GM10266 (cell line): ENCODE results near the gene BLOC1S4.

Source experiments
- DNase-seq: peaks from one replicate; pipeline ENCODE4 v3.0.0; 2012; ENCODE audit errors: extremely low spot score
- CTCF ChIP-seq: IDR thresholded peaks from 2 replicates; pipeline ENCODE4 v1.5.1; 2012; ENCODE audit warnings: mild to moderate bottlenecking, low read depth; ENCODE audit not compliant: control insufficient read depth, insufficient read depth; ENCODE audit errors: missing control alignments

BLOC1S4 gene

GRCh38 chr4:6747294-6748051 lies 31.5 kb downstream of the BLOC1S4 start:
- no peak for DNase-seq

DNA sequence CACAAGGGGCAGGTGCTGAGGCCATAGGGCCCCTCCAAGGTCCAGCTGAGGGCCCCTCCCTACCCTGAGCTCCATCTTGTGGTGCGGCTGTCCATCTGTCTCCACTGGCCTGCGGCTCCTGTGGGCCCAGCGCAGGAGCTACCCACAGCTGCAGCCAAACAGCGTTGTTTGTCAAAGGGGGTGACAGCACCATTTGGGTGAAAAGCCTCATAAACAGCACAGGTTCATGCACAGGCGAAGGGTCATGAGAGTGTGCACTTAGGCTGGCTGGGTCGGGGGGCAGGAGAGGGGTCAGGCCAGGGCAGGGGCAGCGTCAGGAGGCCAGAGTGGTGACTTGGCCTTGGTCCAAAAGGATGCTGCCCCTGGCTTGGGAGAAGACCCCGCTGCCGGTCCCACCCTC lies 32.3 kb downstream of the BLOC1S4 start:
- no peak for DNase-seq
- TF ChIP-seq CTCF = no peak

More at GRCh38 chr4:6747294-6748051, 31.5 kb downstream of the BLOC1S4 start:
- TF ChIP-seq CTCF = no peak

DNA sequence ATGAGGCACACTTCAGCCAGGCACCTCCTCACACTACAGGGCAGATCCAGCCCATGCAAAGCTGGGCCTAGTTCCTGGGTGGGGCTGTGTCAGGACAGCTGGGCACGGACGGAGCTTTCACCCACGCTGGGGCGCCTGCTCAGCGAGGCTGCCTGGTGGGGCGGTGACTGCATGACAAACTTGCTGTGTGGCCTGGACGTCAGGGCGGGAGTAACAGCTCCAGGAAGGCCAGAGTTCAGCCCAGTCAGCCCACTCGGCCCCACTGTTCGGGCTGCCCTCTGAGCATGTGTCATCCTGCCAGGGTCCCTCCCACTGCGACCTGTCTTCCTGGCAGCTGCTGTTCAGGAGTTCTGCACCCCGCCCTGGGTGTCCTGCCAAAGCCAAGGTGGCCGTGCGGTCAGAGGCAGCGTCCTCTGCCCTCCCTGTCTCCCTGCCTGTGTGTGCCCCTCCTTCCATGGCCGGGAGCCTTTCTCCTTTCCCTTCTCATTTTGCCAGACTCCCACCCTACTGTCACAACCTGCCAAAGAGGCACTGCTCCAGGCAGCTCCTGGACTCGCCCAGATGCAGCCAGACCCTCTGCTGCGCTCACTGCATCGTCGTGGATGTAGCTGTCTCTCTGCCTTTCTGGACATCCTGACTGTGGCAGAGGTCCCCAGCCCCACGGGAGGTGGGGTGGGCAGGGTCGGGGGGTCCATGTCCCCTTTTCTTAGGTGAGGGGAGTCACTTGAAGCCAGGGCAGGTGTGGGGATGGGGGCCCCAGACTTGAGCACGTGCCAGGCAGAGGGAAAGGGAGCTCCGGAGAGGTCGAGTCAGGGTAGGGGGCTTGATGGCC lies 33.6 kb downstream of the BLOC1S4 start:
- no peak for DNase-seq
- no peak for TF ChIP-seq CTCF

DNA sequence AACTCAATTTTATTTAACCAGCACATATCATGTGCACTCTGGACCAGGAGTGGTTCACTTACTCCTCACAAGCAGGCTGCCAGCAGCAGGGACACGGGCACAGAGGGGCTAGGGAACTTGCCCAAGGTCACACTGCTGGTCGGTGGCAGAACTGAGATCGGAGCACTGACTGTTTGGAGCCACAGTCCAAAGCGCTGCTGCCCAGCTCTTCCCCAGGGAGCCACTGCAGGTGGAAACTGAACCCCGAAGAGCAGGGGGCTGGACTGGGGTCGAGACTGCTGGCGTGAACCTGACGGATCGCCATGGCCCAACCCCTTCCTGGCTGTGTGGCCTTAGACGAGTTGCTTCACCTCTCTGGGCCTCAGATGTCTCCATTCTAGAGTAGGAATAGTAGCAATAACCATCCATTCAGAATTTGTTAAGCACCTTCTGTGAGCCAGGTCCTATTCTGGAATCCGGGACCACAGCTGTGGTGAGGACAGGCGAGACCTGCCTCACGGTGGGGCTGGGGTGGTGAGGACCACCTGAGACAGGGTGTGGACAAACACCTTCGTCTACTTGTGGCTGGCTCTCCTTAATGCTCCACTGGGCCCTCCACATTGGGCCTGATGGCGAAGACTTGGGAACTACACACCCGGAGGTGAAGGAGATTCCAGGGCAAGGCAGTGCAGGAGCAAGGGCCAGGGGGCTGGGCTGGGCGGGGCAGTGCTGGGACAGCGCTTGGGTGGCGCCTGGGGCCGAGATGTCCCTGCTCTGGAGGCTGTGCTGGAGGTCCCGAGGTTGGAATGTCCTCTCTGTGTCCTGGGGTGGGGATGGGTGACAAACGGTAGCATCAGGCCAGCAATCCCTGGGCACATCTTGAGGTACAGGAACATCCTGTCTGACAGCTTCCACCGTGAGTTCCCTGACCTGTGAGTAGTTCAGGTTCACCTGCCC lies 34.6 kb downstream of the BLOC1S4 start:
- no peak for TF ChIP-seq CTCF
- DNase-seq = no peak

DNA sequence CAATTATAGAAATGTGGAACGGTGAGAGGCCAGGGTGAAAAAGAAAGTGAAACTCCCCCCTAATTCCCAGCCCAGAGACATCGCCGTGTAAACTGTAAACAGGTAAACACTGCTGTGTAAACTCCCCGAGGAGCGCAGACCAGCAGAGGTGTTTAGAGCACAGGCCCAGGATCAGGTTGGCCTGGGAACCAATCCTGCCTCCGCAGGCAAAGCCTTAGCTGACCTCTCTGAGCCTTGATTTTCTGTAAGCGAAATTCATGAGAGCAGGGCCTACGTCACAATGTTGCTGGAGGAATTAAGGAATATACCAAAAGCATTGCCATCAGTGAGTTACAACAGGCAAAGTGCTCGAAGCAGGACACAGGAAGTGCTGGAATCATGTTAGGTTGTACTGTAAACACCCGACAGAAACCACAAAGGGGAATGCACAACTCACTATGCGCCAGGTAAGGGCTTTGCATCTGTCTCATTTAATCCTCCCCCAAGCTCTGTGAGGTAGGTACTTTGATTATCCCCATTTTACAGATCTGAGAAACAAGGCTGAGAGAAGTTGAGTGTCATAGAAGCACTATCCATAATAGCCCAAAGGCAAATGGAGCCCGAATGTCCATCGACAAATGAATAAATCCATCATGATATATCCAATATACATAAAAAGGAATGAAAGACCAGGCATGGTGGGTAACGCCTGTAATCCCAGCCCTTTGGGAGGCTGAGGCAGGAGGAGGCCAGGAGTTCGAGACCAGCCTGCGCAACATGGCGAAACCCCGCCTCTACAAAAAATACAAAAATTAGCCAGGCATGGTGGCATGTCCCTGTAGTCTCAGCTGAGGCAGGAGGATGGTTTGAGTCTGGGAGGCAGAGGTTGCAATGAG lies 35.9 kb downstream of the BLOC1S4 start:
- DNase-seq = no peak
- no peak for TF ChIP-seq CTCF

- no peak for DNase-seq
- TF ChIP-seq CTCF = no peak
Observed at GRCh38 chr4:6752486-6752829, 36.5 kb downstream of the BLOC1S4 start.
